GM10266 (cell line): ENCODE measurements around the gene TCHHL1.
A peak's percentile ranks its signal among the peaks of the same experiment; 100 is the strongest.

Experiments
- DNase-seq: peaks from one replicate; pipeline ENCODE4 v3.0.0; 2012; ENCODE audit errors: extremely low spot score
- CTCF ChIP-seq: IDR thresholded peaks from 2 replicates; pipeline ENCODE4 v1.5.1; 2012; ENCODE audit warnings: mild to moderate bottlenecking, low read depth; ENCODE audit not compliant: control insufficient read depth, insufficient read depth; ENCODE audit errors: missing control alignments

The TCHHL1 gene

GRCh38 chr1:152047730-152048415 lies 41.0 kb downstream of the TCHHL1 start:
- TF ChIP-seq CTCF = peak; percentile 74
- peak; percentile 85 for DNase-seq

GRCh38 chr1:152047413-152047729 lies 41.5 kb downstream of the TCHHL1 start:
- DNase-seq = no peak

GRCh38 chr1:152044386-152044785 lies 44.5 kb downstream of the TCHHL1 start:
- TF ChIP-seq CTCF = no peak
- DNase-seq = no peak

More at GRCh38 chr1:152047413-152047729, 41.5 kb downstream of the TCHHL1 start:
- TF ChIP-seq CTCF = no peak

- TF ChIP-seq CTCF = no peak
- no peak for DNase-seq
Measured at GRCh38 chr1:152043870-152044269, 45.0 kb downstream of the TCHHL1 start.

- no peak for DNase-seq
- TF ChIP-seq CTCF = no peak
Measured at GRCh38 chr1:152042030-152042429, 46.8 kb downstream of the TCHHL1 start.

- DNase-seq = no peak
- TF ChIP-seq CTCF = no peak
Measured at GRCh38 chr1:152039886-152040285, 49.0 kb downstream of the TCHHL1 start.

- TF ChIP-seq CTCF = no peak
- DNase-seq = no peak
Measured at GRCh38 chr1:152039461-152039860, 49.4 kb downstream of the TCHHL1 start.
